Naive thymus-derived CD8-positive, alpha-beta T cell (primary cell): Measurements from ENCODE around the gene WAS. TPM values are rescaled to one million over a fixed set of nuclear protein-coding genes. Genes with fewer than 3 reads are reported as not detected.
A peak's percentile ranks its signal among the peaks of the same experiment; 100 is the strongest.

Experiments
- ATAC-seq, 2 donors: fragments of 150-1000 bp; cut with Tn5 transposase in 1 of 2; sonication (Bioruptor Pico), chemical (Tn5 transposase) in 1 of 2; 1 replicate in 1 of 2; 2 replicates in 1 of 2; pipeline ENCODE4 v1.10.0; 2021; ENCODE audit warnings: mild to moderate bottlenecking in 2 of 2, moderate library complexity in 2 of 2
- POLR2A ChIA-PET: fragments of 350-600 bp; sonication (Branson Sonifier 250); formaldehyde crosslinking; loops from one replicate; lab custom pipeline; 2021; ENCODE audit warnings: antibody characterized with exemption; lab: Charles Lee
- DNase-seq, 10 donors: peaks; one replicate each; pipeline versions ENCODE4 v3.0.0 to v3.0.0-alpha.2; 2020 to 2022
- H3K27ac Mint-ChIP-seq, 10 donors: one replicate each; pipeline ENCODE4 v1.8.0; 2020 to 2022; ENCODE audit warnings: mild to moderate bottlenecking in 10 of 10, mixed read lengths in 10 of 10, moderate library complexity in 4 of 10, inconsistent platforms in 1 of 10
- H3K27me3 Mint-ChIP-seq, 5 donors: one replicate each; pipeline ENCODE4 v1.8.0; 2021 to 2022; ENCODE audit warnings: mixed read lengths in 5 of 5
- H3K36me3 Mint-ChIP-seq, 3 donors: one replicate each; pipeline ENCODE4 v1.8.0; 2020 to 2022; ENCODE audit warnings: mixed read lengths in 3 of 3, mild to moderate bottlenecking in 2 of 3, inconsistent platforms in 1 of 3
- H3K4me1 Mint-ChIP-seq, 4 donors: one replicate each; pipeline ENCODE4 v1.8.0; 2021 to 2022; ENCODE audit warnings: mixed read lengths in 4 of 4
- H3K4me3 Mint-ChIP-seq, 10 donors: one replicate each; pipeline ENCODE4 v1.8.0; 2020 to 2022; ENCODE audit warnings: mild to moderate bottlenecking in 10 of 10, mixed read lengths in 10 of 10, moderate library complexity in 6 of 10, inconsistent platforms in 1 of 10
- H3K9me3 Mint-ChIP-seq, 9 donors: one replicate each; pipeline ENCODE4 v1.8.0; 2020 to 2022; ENCODE audit warnings: mixed read lengths in 9 of 9, mild to moderate bottlenecking in 3 of 9, inconsistent platforms in 1 of 9, moderate library complexity in 1 of 9
- polyA plus RNA-seq, 3 donors: library from polyadenylated mRNA; unstranded; fragments of 300-500 nt; fragmentation: Illumina TruSeq; gene quantifications; one replicate each; pipeline ENCODE4 v1.2.3, GENCODE V29; 2021
- total RNA-seq, 8 experiments: library from RNA in 2 of 8; stranded (reverse) in 2 of 8; gene quantifications; one replicate each; pipeline ENCODE4 v1.2.3 and lab custom pipeline; 2021 to 2026

The WAS gene
- total and polyA plus RNA-seq, 5 experiments from 2014 or later = 13.9 to 99.7 (median 25.1) TPM

GRCh38 chrX:48715876-48716502, 32.4 kb downstream of the WAS start:
- no peaks in the 10 kb centered on the region for H3K27me3 Mint-ChIP-seq
- peak overlapping the region; percentile 78 to 97 (median 90) for H3K27ac Mint-ChIP-seq
- H3K4me3 Mint-ChIP-seq = peak overlapping the region in 9 of 10 donors; percentile 6 to 68 (median 32)
- DNase-seq (peak in 3 of 10 donors; percentile 12 to 25 (median 19)), ATAC-seq (peak in 1 of 2 donors; percentile 12)
- peaks cover 63 to 78% (median 76%) of the 10 kb centered on the region in 4 donors for H3K4me1 Mint-ChIP-seq
- peaks cover 0 to 2% (median 0%) of the 10 kb centered on the region in 3 donors for H3K36me3 Mint-ChIP-seq
- no peaks in the 10 kb centered on the region for H3K9me3 Mint-ChIP-seq
- POLR2A ChIA-PET = interaction anchor here (1.7 to 4.6 kb wide), 2 partner anchors 21 to 39 kb away, joined by 5 to 28 read pairs; no protein-coding TSS in a partner anchor

DNA sequence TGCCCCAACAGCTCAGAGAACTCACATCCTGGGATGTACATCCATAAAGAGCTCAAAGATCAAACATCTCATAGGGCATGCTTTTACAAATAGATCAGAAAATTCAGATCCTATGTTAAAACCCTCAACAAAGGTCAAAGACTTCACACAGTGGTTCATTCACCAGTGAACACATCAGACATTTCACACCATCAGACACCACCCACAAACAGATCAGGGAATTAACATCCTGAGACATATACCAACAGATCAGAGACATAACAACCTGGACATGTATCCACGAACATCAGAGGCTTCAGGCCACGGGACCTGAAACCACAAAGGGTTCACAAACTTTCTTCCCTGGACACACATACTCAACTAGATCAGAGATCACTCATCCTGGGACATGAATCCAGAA, 36.4 kb downstream of the WAS start:
- POLR2A ChIA-PET = interaction anchor here (0.6 to 3.1 kb wide), 2 partner anchors 17 to 36 kb away, joined by 3 to 25 read pairs; no protein-coding TSS in a partner anchor
- no peaks in the 10 kb centered on the region for H3K36me3 Mint-ChIP-seq
- no peak overlapping the region for H3K4me3 Mint-ChIP-seq

GRCh38 chrX:48720577-48721250, 37.1 kb downstream of the WAS start:
- peak; percentile 67 to 82 for ATAC-seq
- no peak overlapping the region for H3K27ac Mint-ChIP-seq
- peaks cover 30 to 47% (median 44%) of the 10 kb centered on the region in 4 donors for H3K4me1 Mint-ChIP-seq
- H3K4me3 Mint-ChIP-seq = no peak overlapping the region
- no peaks in the 10 kb centered on the region for H3K9me3 Mint-ChIP-seq
- H3K36me3 Mint-ChIP-seq = no peaks in the 10 kb centered on the region
- POLR2A ChIA-PET = interaction anchor here (0.5 to 3.1 kb wide), 2 partner anchors 16 to 244 kb away, joined by 3 to 25 read pairs; no protein-coding TSS in a partner anchor
- no peaks in the 10 kb centered on the region for H3K27me3 Mint-ChIP-seq
- DNase-seq = peak in 4 of 10 donors; percentile 29 to 58 (median 42)

More for the DNA sequence above, 36.4 kb downstream of the WAS start:
- Mint-ChIP-seq H3K27ac (no peak overlapping the region), H3K4me1 (peaks cover 33 to 48% (median 44%) of the 10 kb centered on the region in 4 donors), H3K9me3 (no peaks in the 10 kb centered on the region), H3K27me3 (no peaks in the 10 kb centered on the region)
- DNase-seq (peak in 1 of 10 donors; percentile 17), ATAC-seq (no peak)

GRCh38 chrX:48721916-48722315, 38.3 kb downstream of the WAS start:
- no peaks in the 10 kb centered on the region for H3K27me3 Mint-ChIP-seq
- peaks cover 29 to 47% (median 44%) of the 10 kb centered on the region in 4 donors for H3K4me1 Mint-ChIP-seq
- no peak overlapping the region for H3K4me3 Mint-ChIP-seq
- no peak for DNase-seq
- no peak for ATAC-seq
- no peak overlapping the region for H3K27ac Mint-ChIP-seq
- peaks cover 0 to 5% (median 0%) of the 10 kb centered on the region in 9 donors for H3K9me3 Mint-ChIP-seq
- no peaks in the 10 kb centered on the region for H3K36me3 Mint-ChIP-seq
- POLR2A ChIA-PET = interaction anchor here (3.1 kb wide), 1 partner anchor 15 kb away, joined by 25 read pairs; no protein-coding TSS in a partner anchor

GRCh38 chrX:48726596-48726995, 43.0 kb downstream of the WAS start:
- Mint-ChIP-seq H3K4me3 (peak overlapping the region in 6 of 10 donors; percentile 6 to 71 (median 48)), H3K27me3 (no peaks in the 10 kb centered on the region), H3K27ac (peak overlapping the region in 9 of 10 donors; percentile 3 to 86 (median 68)), H3K36me3 (peaks cover 0 to 8% (median 2%) of the 10 kb centered on the region in 3 donors), H3K4me1 (peaks cover 25 to 49% (median 41%) of the 10 kb centered on the region in 4 donors), H3K9me3 (peaks cover 0 to 24% (median 10%) of the 10 kb centered on the region in 9 donors)
- DNase-seq = peak in 3 of 10 donors; percentile 14 to 54 (median 39)
- ATAC-seq = peak; percentile 56 to 91
- POLR2A ChIA-PET = interaction anchor here (0.6 to 3.4 kb wide), 5 partner anchors 10 to 205 kb away, joined by 3 to 14 read pairs (median 4); partner anchors contain the start of genes HDAC6 and TBC1D25

DNA sequence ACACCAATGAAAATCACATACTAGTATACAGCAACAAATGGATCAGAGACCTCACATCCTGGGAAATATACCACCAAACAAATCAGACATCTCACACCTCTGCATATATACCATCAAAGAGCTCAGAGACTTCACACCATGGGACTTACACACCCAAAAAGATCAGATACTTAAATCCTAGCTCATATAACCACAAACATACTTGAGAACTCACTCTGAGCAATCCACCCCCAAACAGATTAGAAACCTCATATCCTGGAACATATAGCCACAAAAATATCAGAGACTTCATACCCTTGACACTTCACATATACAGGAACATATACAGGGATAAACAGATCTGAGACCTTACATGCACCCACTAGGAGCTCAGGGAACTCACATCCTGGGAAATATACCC, 45.1 kb downstream of the WAS start:
- DNase-seq (no peak), ATAC-seq (no peak)
- H3K4me1 Mint-ChIP-seq = peaks cover 24 to 50% (median 39%) of the 10 kb centered on the region in 4 donors
- POLR2A ChIA-PET = interaction anchor here (1.0 kb wide), 1 partner anchor 8 kb away, joined by 4 read pairs; no protein-coding TSS in a partner anchor
- H3K9me3 Mint-ChIP-seq = peaks cover 0 to 24% (median 10%) of the 10 kb centered on the region in 9 donors
- H3K27ac Mint-ChIP-seq = peak overlapping the region in 6 of 10 donors; percentile 6 to 59 (median 39)
- H3K36me3 Mint-ChIP-seq = peaks cover 0 to 8% (median 6%) of the 10 kb centered on the region in 3 donors
- no peaks in the 10 kb centered on the region for H3K27me3 Mint-ChIP-seq
- H3K4me3 Mint-ChIP-seq = peak overlapping the region in 2 of 10 donors; percentile 5 to 28

DNA sequence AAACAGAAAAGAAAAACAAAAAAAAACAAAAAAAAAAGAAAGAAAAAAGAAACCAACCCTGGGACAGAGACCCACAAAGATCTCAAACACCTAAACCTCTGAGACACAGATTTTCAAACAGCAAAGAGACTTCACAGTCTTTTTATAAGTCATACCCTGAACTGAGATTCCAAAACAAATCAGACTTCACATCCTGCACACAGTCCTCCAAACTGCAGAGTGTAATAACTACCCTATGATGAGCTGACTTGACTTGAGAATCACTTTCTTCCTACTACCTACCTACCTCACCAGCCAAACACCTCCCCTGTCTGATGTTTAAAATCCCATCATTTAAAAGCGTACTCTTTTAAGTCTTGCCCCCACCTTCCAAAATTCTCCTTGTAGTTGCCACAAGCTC, 52.7 kb downstream of the WAS start:
- Mint-ChIP-seq H3K27me3 (no peaks in the 10 kb centered on the region), H3K9me3 (peaks cover 0 to 1% (median 0%) of the 10 kb centered on the region in 9 donors), H3K4me1 (peaks cover 11 to 24% (median 22%) of the 10 kb centered on the region in 4 donors), H3K36me3 (peaks cover 0 to 4% (median 0%) of the 10 kb centered on the region in 3 donors), H3K27ac (peak overlapping the region; percentile 85 to 99 (median 96)), H3K4me3 (peak overlapping the region; percentile 81 to 95 (median 92))
- peak; percentile 18 to 26 for ATAC-seq
- POLR2A ChIA-PET = interaction anchor here (0.8 to 3.1 kb wide), 15 partner anchors 11 to 222 kb away, joined by 3 to 32 read pairs (median 8); partner anchors contain the start of genes HDAC6, OTUD5, PQBP1 and SUV39H1
- peak in 2 of 10 donors; percentile 31 to 36 for DNase-seq

DNA sequence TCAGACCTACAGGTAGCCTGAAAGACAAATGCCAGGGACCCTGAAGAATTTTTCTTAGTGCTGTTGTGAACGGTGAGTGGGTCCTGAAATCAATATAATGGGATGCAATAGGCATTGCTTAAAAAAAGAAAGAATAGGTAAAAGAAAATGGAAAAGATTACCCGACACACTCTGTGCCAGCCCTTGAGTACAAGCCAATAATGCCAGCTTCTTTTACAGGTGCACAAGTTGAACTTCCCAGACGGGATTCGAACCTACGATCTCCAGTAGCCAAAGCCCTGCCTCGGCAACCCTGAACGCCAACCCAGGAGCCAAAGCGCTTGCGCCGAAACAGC, 53.2 kb downstream of the WAS start:
- Mint-ChIP-seq H3K4me1 (peaks cover 11 to 24% (median 22%) of the 10 kb centered on the region in 4 donors), H3K27me3 (no peaks in the 10 kb centered on the region), H3K4me3 (peak overlapping the region; percentile 81 to 95 (median 92)), H3K36me3 (peaks cover 0 to 4% (median 0%) of the 10 kb centered on the region in 3 donors), H3K9me3 (peaks cover 0 to 1% (median 0%) of the 10 kb centered on the region in 9 donors), H3K27ac (peak overlapping the region; percentile 95 to 99 (median 97))
- no peak for ATAC-seq
- no peak for DNase-seq
- POLR2A ChIA-PET = interaction anchor here (0.5 to 3.1 kb wide), 32 partner anchors 9 to 343 kb away, joined by 3 to 32 read pairs (median 4); partner anchors contain the start of genes HDAC6, OTUD5, PQBP1 and SLC35A2

DNA sequence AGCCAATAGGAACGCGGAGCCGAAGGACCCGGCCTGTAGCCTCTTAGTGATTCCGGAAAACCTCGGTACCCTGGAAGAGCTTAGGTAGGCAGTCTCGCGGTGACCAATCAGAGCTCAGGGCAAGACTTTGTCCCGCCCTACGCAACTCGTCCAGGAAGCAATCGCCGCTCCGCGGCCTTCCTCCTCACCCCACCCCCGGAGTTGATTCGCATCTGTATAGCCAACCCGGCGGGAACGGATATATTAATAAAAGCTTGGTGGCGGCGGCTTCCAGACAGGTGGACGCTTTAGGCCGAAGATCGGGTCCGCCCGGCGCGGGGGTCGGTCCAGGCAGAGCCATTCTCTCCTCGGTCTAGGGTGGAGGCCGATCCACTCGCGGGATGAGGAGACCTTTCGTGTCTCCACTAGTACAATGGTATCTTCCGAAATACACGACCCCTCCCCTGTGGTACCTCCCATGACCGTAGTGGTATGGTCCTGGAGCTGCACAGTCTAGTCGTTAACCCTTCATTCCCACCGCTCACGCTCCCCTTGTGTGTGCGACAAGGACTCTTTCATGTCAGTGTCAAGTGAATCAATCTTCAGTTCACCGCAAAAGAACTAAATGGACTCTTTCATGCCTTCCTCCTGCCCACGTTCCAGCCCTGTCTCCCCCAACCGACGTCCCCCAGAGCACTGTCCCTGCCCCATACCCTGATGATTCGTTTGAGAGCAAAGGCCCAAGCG, 53.8 kb downstream of the WAS start:
- no peaks in the 10 kb centered on the region for H3K27me3 Mint-ChIP-seq
- DNase-seq (peak; percentile 63 to 96 (median 85)), ATAC-seq (peak; percentile 95)
- POLR2A ChIA-PET = interaction anchor here (0.5 to 3.1 kb wide), 33 partner anchors 9 to 342 kb away, joined by 3 to 32 read pairs (median 4); partner anchors contain the start of genes HDAC6, OTUD5, PQBP1 and SLC35A2
- peaks cover 0 to 1% (median 0%) of the 10 kb centered on the region in 9 donors for H3K9me3 Mint-ChIP-seq
- peaks cover 11 to 23% (median 22%) of the 10 kb centered on the region in 4 donors for H3K4me1 Mint-ChIP-seq
- H3K4me3 Mint-ChIP-seq = peak overlapping the region; percentile 81 to 95 (median 92)
- peak overlapping the region; percentile 95 to 99 (median 97) for H3K27ac Mint-ChIP-seq
- H3K36me3 Mint-ChIP-seq = peaks cover 0 to 1% (median 0%) of the 10 kb centered on the region in 3 donors

DNA sequence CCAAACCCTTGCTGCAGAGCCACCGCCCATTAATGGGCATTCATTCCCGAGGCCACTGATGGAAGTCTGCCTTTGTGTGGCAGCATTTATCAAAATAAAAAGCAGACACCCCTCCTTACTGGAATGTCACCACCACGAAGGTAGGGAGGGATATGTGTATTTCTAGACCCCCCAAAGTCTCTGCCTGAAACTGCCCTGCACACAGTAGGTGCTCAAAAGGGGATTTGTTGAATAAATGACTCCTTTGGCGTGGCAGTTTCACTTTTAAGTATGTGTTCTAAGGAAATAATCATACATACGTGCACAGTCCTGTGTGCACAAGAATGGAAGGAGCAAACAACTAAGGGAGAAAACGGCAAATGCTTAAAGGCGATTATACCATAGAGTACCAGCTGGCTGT, 54.3 kb downstream of the WAS start:
- ATAC-seq (no peak), DNase-seq (no peak)
- Mint-ChIP-seq H3K4me1 (peaks cover 11 to 23% (median 21%) of the 10 kb centered on the region in 4 donors), H3K4me3 (peak overlapping the region; percentile 81 to 95 (median 92)), H3K27me3 (no peaks in the 10 kb centered on the region), H3K27ac (peak overlapping the region; percentile 95 to 99 (median 97)), H3K36me3 (no peaks in the 10 kb centered on the region), H3K9me3 (peaks cover 0 to 1% (median 0%) of the 10 kb centered on the region in 9 donors)
- POLR2A ChIA-PET = interaction anchor here (0.5 to 3.1 kb wide), 28 partner anchors 13 to 220 kb away, joined by 3 to 32 read pairs (median 5); partner anchors contain the start of genes HDAC6, OTUD5, PQBP1 and SLC35A2
